Liver (tissue), 9 donors: ENCODE data around the gene LRRC28. TPM values are rescaled to one million over a fixed set of nuclear protein-coding genes. Genes with fewer than 3 reads are reported as not detected.

Experiments used
- DNase-seq: peaks from one replicate; pipeline ENCODE4 v3.0.0-alpha.2; 2017; ENCODE audit warnings: low spot score
- H3K27ac ChIP-seq, 2 donors: one replicate each; pipeline ENCODE4 v1.7.0; 2013; ENCODE audit warnings: inconsistent platforms in 2 of 2, low read length in 2 of 2, control low read depth in 1 of 2, low read depth in 1 of 2, mild to moderate bottlenecking in 1 of 2
- H3K27me3 ChIP-seq, 4 donors: one replicate each; pipeline versions ENCODE4 v1.6.1 to v1.7.0; 2013; ENCODE audit warnings: low read length in 3 of 4, inconsistent platforms in 1 of 4, mild to moderate bottlenecking in 1 of 4, moderate library complexity in 1 of 4; ENCODE audit not compliant: control insufficient read depth in 4 of 4, insufficient read depth in 4 of 4
- H3K36me3 ChIP-seq, 4 donors: one replicate each; pipeline versions ENCODE4 v1.6.1 to v1.7.0; 2013; ENCODE audit warnings: low read length in 3 of 4, mild to moderate bottlenecking in 3 of 4, low read depth in 1 of 4, moderate library complexity in 1 of 4; ENCODE audit not compliant: control insufficient read depth in 4 of 4, insufficient read depth in 3 of 4
- H3K4me1 ChIP-seq, 4 donors: one replicate each; pipeline versions ENCODE4 v1.6.1 to v1.7.0; 2013; ENCODE audit warnings: low read length in 3 of 4, mild to moderate bottlenecking in 3 of 4, moderate library complexity in 1 of 4; ENCODE audit not compliant: control insufficient read depth in 4 of 4, insufficient read depth in 4 of 4
- H3K4me3 ChIP-seq, 3 donors: one replicate each; pipeline versions ENCODE4 v1.6.1 to v1.7.0; 2013; ENCODE audit warnings: low read length in 3 of 3, control low read depth in 1 of 3, low read depth in 1 of 3, mild to moderate bottlenecking in 1 of 3
- H3K9ac ChIP-seq, 2 donors: one replicate each; pipeline ENCODE4 v1.7.0; 2013; ENCODE audit warnings: low read length in 2 of 2, mild to moderate bottlenecking in 2 of 2, moderate library complexity in 2 of 2, control low read depth in 1 of 2, low read depth in 1 of 2
- H3K9me3 ChIP-seq, 4 donors: one replicate each; pipeline versions ENCODE4 v1.6.1 to v1.7.0; 2013; ENCODE audit warnings: low read length in 3 of 4; ENCODE audit not compliant: control insufficient read depth in 4 of 4
- ATF3 ChIP-seq: IDR thresholded peaks from 2 replicates; pipeline ENCODE4 v1.6.1; 2016; ENCODE audit warnings: antibody characterized with exemption
- CTCF ChIP-seq: fragments of 150-350 bp; IDR thresholded peaks from 2 replicates; pipeline ENCODE4 v1.5.1; 2017; ENCODE audit warnings: improper control_type of control experiment, low read depth, low read length; ENCODE audit not compliant: missing input control
- EGR1 ChIP-seq, 2 donors: IDR thresholded peaks; 2 replicates each; pipeline ENCODE4 v1.6.1; 2016 to 2018; ENCODE audit warnings: antibody characterized with exemption in 2 of 2, low read depth in 2 of 2
- FOXA1 ChIP-seq: IDR thresholded peaks from 2 replicates; pipeline ENCODE4 v1.6.1; 2016; ENCODE audit warnings: antibody characterized with exemption
- FOXA2 ChIP-seq: IDR thresholded peaks from 2 replicates; pipeline ENCODE4 v1.6.1; 2016; ENCODE audit warnings: antibody characterized with exemption
- GABPA ChIP-seq, 2 donors: IDR thresholded peaks in 1 of 2; conservative IDR thresholded peaks in 1 of 2; 2 replicates each; pipeline ENCODE4 v1.6.1; 2016; ENCODE audit warnings: antibody characterized with exemption in 2 of 2, mild to moderate bottlenecking in 1 of 2, moderate library complexity in 1 of 2
- HNF4A ChIP-seq, 2 donors: conservative IDR thresholded peaks; 2 replicates each; pipeline ENCODE4 v1.6.1; 2016; ENCODE audit warnings: antibody characterized with exemption in 2 of 2, mild to moderate bottlenecking in 2 of 2
- HNF4G ChIP-seq: IDR thresholded peaks from 2 replicates; pipeline ENCODE4 v1.6.1; 2016; ENCODE audit warnings: antibody characterized with exemption
- JUND ChIP-seq, 2 donors: IDR thresholded peaks; 2 replicates each; pipeline ENCODE4 v1.6.1; 2016; ENCODE audit warnings: antibody characterized with exemption in 2 of 2
- MAX ChIP-seq: IDR thresholded peaks from 2 replicates; pipeline ENCODE4 v1.6.1; 2016; ENCODE audit warnings: antibody characterized with exemption
- NR2F2 ChIP-seq: IDR thresholded peaks from 2 replicates; pipeline ENCODE4 v1.6.1; 2016; ENCODE audit warnings: antibody characterized with exemption
- REST ChIP-seq: IDR thresholded peaks from 2 replicates; pipeline ENCODE4 v1.6.1; 2016; ENCODE audit warnings: antibody characterized with exemption, mild to moderate bottlenecking
- RXRA ChIP-seq, 2 donors: IDR thresholded peaks; 2 replicates each; pipeline ENCODE4 v1.6.1; 2017 to 2018; ENCODE audit warnings: antibody characterized with exemption in 2 of 2, mild to moderate bottlenecking in 1 of 2
- SP1 ChIP-seq: IDR thresholded peaks from 2 replicates; pipeline ENCODE4 v1.6.1; 2018; ENCODE audit warnings: antibody characterized with exemption, mild to moderate bottlenecking
- TAF1 ChIP-seq: conservative IDR thresholded peaks from 2 replicates; pipeline ENCODE4 v1.6.1; 2016; ENCODE audit warnings: antibody characterized with exemption, mild to moderate bottlenecking
- YY1 ChIP-seq: IDR thresholded peaks from 2 replicates; pipeline ENCODE4 v1.6.1; 2016; ENCODE audit warnings: antibody characterized with exemption, mild to moderate bottlenecking
- ZBTB33 ChIP-seq: IDR thresholded peaks from 2 replicates; pipeline ENCODE4 v1.6.1; 2016; ENCODE audit warnings: antibody characterized with exemption
- WGBS: extraction: QIAGEN DNeasy Blood & Tissue Kit; methylation state at CpG from one replicate; pipeline ENCODE4 v1.1.7; 2013; 5-methylcytosine and 5-hydroxymethylcytosine counted together
- polyA plus RNA-seq, 2 donors: library from polyadenylated mRNA; stranded (reverse) in 1 of 2; unstranded in 1 of 2; fragments of 200-250 nt in 1 of 2; fragments of >200 nt in 1 of 2; fragmentation: Nextera tagmentation in 1 of 2; extraction: Ambion mirVana in 1 of 2; gene quantifications; one replicate each; pipeline versions ENCODE4 v1.2.1 to v1.2.3, GENCODE V29; 2013 to 2015
- total RNA-seq, 2 donors: library from RNA; depleted of rRNA; stranded (reverse); fragments of >200 nt; gene quantifications; one replicate each; pipeline ENCODE4 v1.2.3, GENCODE V29; 2014
- donor health status: healthy.
- donor health status: healthy.
- donor health status: healthy.
- donor health status: healthy.
- donor health status: healthy.

Gene LRRC28
- total and polyA plus RNA-seq, 4 donors = 15.4 to 46.6 (median 41.0) TPM

GRCh38 chr15:99282586-99282985 is 31.3 kb downstream of the LRRC28 start:
- H3K36me3 ChIP-seq = peaks cover 0 to 3% (median 0%) of the 10 kb centered on the region in 4 donors
- no peak overlapping the region for H3K27ac ChIP-seq
- no peak overlapping the region for H3K9ac ChIP-seq
- peaks cover 0 to 3% (median 0%) of the 10 kb centered on the region in 4 donors for H3K4me1 ChIP-seq
- TF ChIP-seq FOXA1 = no peak
- TF ChIP-seq REST = no peak
- no peak for TF ChIP-seq RXRA (IDR thresholded peaks at IDR 0.05)
- no peak for TF ChIP-seq SP1
- no peak for TF ChIP-seq FOXA2
- no peak for TF ChIP-seq HNF4A (conservative IDR thresholded peaks at IDR 0.05)
- TF ChIP-seq TAF1 = no peak
- TF ChIP-seq EGR1 (IDR thresholded peaks at IDR 0.05; ENCODE audit: low read depth in 2 of 2) = no peak
- no peak for DNase-seq
- WGBS = 97% methylated on average over 5 of the region's 5 CpGs
- H3K4me3 ChIP-seq = no peak overlapping the region
- no peaks in the 10 kb centered on the region for H3K27me3 ChIP-seq
- no peaks in the 10 kb centered on the region for H3K9me3 ChIP-seq

- no peaks in the 10 kb centered on the region for H3K9me3 ChIP-seq
- H3K36me3 ChIP-seq = peaks cover 0 to 3% (median 0%) of the 10 kb centered on the region in 4 donors
- H3K4me1 ChIP-seq = peaks cover 0 to 3% (median 0%) of the 10 kb centered on the region in 4 donors
- no peak for DNase-seq
- TF ChIP-seq JUND (IDR thresholded peaks at IDR 0.05) (no peak), ATF3 (no peak), HNF4G (no peak), FOXA1 (no peak), ZBTB33 (no peak), HNF4A (conservative IDR thresholded peaks at IDR 0.05) (no peak), GABPA (IDR thresholded peaks at IDR 0.05 in 1 of 2, conservative IDR thresholded peaks at IDR 0.05 in 1 of 2) (no peak), YY1 (no peak), FOXA2 (no peak), MAX (no peak), CTCF (no peak), NR2F2 (no peak)
- H3K9ac ChIP-seq = no peak overlapping the region
- no peak overlapping the region for H3K4me3 ChIP-seq
- no peak overlapping the region for H3K27ac ChIP-seq
- no peaks in the 10 kb centered on the region for H3K27me3 ChIP-seq
Measured at GRCh38 chr15:99283717-99284116, 32.4 kb downstream of the LRRC28 start.
